Astrocyte (in vitro differentiated cells and primary cell): ENCODE data around the gene HABP4. TPM values are rescaled to one million over a fixed set of nuclear protein-coding genes. Genes with fewer than 3 reads are reported as not detected.

ENCODE experiments used
- DNase-seq: peaks from one replicate; pipeline ENCODE4 v3.0.0-alpha.2; 2010; ENCODE audit warnings: low read depth
- FAIRE-seq: peaks from 2 replicates; lab custom pipeline; 2011; peaks lifted over from hg19 to GRCh38; lab: Jason Lieb, UNC
- H2AFZ ChIP-seq: 2 replicates; pipeline ENCODE4 v1.6.0; 2012; ENCODE audit warnings: low read depth, low read length, inconsistent platforms
- H3K27ac ChIP-seq: 2 replicates; pipeline ENCODE4 v1.5.1; 2011; ENCODE audit warnings: low read depth, low read length, inconsistent platforms
- H3K27me3 ChIP-seq: 2 replicates; pipeline ENCODE4 v1.6.0; 2011; ENCODE audit warnings: low read length, inconsistent platforms; ENCODE audit not compliant: insufficient read depth
- H3K36me3 ChIP-seq: 2 replicates; pipeline ENCODE4 v1.5.1; 2011; ENCODE audit warnings: low read length, inconsistent platforms; ENCODE audit not compliant: insufficient read depth
- H3K4me1 ChIP-seq: 2 replicates; pipeline ENCODE4 v1.5.1; 2011; ENCODE audit warnings: low read length, inconsistent platforms; ENCODE audit not compliant: insufficient read depth
- H3K4me2 ChIP-seq: 2 replicates; pipeline ENCODE4 v1.6.0; 2012; ENCODE audit warnings: low read length, inconsistent platforms
- H3K4me3 ChIP-seq: 2 replicates; pipeline ENCODE4 v1.5.1; 2011; ENCODE audit warnings: low read depth, mild to moderate bottlenecking, low read length, inconsistent platforms; ENCODE audit not compliant: insufficient read depth
- H3K79me2 ChIP-seq: 2 replicates; pipeline ENCODE4 v1.6.0; 2012; ENCODE audit warnings: mild to moderate bottlenecking, low read length, inconsistent platforms; ENCODE audit not compliant: insufficient read depth
- H3K9ac ChIP-seq: 2 replicates; pipeline ENCODE4 v1.6.0; 2012; ENCODE audit warnings: mild to moderate bottlenecking, low read length, inconsistent platforms
- H3K9me3 ChIP-seq: 2 replicates; pipeline ENCODE4 v1.5.1; 2012; ENCODE audit warnings: low read depth, mild to moderate bottlenecking, low read length, inconsistent platforms; ENCODE audit not compliant: insufficient read depth
- H4K20me1 ChIP-seq: 2 replicates; pipeline ENCODE4 v1.6.0; 2012; ENCODE audit warnings: low read length, inconsistent platforms; ENCODE audit not compliant: insufficient read depth
- H3K27ac Mint-ChIP-seq: one replicate; pipeline ENCODE4 v1.8.0; 2021; ENCODE audit warnings: mild to moderate bottlenecking, mixed read lengths; ENCODE audit not compliant: unreplicated experiment
- H3K27me3 Mint-ChIP-seq: one replicate; pipeline ENCODE4 v1.8.0; 2021; ENCODE audit warnings: low read depth, mixed read lengths; ENCODE audit not compliant: unreplicated experiment
- H3K36me3 Mint-ChIP-seq: one replicate; pipeline ENCODE4 v1.8.0; 2021; ENCODE audit warnings: low read depth, mixed read lengths; ENCODE audit not compliant: unreplicated experiment
- H3K4me1 Mint-ChIP-seq: one replicate; pipeline ENCODE4 v1.8.0; 2021; ENCODE audit warnings: low read depth, mixed read lengths; ENCODE audit not compliant: unreplicated experiment
- H3K4me3 Mint-ChIP-seq: one replicate; pipeline ENCODE4 v1.8.0; 2021; ENCODE audit warnings: mild to moderate bottlenecking, moderate library complexity, mixed read lengths; ENCODE audit not compliant: unreplicated experiment
- H3K9me3 Mint-ChIP-seq: one replicate; pipeline ENCODE4 v1.8.0; 2021; ENCODE audit warnings: mild to moderate bottlenecking, mixed read lengths; ENCODE audit not compliant: unreplicated experiment
- EZH2 ChIP-seq: IDR thresholded peaks from 2 replicates; pipeline ENCODE4 v1.6.1; 2012; ENCODE audit warnings: mild to moderate bottlenecking, low read length, inconsistent platforms; ENCODE audit not compliant: insufficient read depth
- total RNA-seq: library from RNA; stranded (reverse); gene quantifications from 2 replicates; pipeline ENCODE4 v1.2.1, GENCODE V29; 2021
- TF ChIP-seq, protein P1 (sequence below): IDR thresholded peaks from 2 replicates; pipeline ENCODE4 v1.5.1; 2011; ENCODE audit warnings: low read depth, mild to moderate bottlenecking, inconsistent platforms, low read length, moderate library complexity; ENCODE audit not compliant: insufficient read depth

The HABP4 gene
- total RNA-seq, 1 donor from 2014 or later, result 20.1 TPM

- Histone ChIP-seq H3K4me3 (no peak overlapping the region), H3K4me1 (peaks cover 1% of the 10 kb centered on the region), H3K4me2 (no peak overlapping the region), H3K9ac (no peak overlapping the region), H4K20me1 (no peaks in the 10 kb centered on the region), H3K79me2 (no peaks in the 10 kb centered on the region), H3K27me3 (no peaks in the 10 kb centered on the region), H3K27ac (no peak overlapping the region), H3K9me3 (no peaks in the 10 kb centered on the region), H2AFZ (no peak overlapping the region), H3K36me3 (no peaks in the 10 kb centered on the region)
- Mint-ChIP-seq H3K9me3 (no peaks in the 10 kb centered on the region), H3K4me1 (peaks cover 14% of the 10 kb centered on the region), H3K27me3 (no peaks in the 10 kb centered on the region), H3K27ac (no peak overlapping the region), H3K4me3 (no peak overlapping the region), H3K36me3 (peaks cover 7% of the 10 kb centered on the region)
- DNase-seq, result no peak
- no peak for TF ChIP-seq EZH2
- TF ChIP-seq, protein P1, sequence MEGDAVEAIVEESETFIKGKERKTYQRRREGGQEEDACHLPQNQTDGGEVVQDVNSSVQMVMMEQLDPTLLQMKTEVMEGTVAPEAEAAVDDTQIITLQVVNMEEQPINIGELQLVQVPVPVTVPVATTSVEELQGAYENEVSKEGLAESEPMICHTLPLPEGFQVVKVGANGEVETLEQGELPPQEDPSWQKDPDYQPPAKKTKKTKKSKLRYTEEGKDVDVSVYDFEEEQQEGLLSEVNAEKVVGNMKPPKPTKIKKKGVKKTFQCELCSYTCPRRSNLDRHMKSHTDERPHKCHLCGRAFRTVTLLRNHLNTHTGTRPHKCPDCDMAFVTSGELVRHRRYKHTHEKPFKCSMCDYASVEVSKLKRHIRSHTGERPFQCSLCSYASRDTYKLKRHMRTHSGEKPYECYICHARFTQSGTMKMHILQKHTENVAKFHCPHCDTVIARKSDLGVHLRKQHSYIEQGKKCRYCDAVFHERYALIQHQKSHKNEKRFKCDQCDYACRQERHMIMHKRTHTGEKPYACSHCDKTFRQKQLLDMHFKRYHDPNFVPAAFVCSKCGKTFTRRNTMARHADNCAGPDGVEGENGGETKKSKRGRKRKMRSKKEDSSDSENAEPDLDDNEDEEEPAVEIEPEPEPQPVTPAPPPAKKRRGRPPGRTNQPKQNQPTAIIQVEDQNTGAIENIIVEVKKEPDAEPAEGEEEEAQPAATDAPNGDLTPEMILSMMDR, result no peak
- FAIRE-seq, result no peak
Measured at GRCh38 chr9:96519787-96520186, 69.8 kb downstream of the HABP4 start.

- no peaks in the 10 kb centered on the region for H3K36me3 ChIP-seq
- no peak overlapping the region for H3K4me2 ChIP-seq
- Mint-ChIP-seq H3K36me3 (peaks cover 11% of the 10 kb centered on the region), H3K27me3 (no peaks in the 10 kb centered on the region), H3K4me1 (no peaks in the 10 kb centered on the region), H3K27ac (no peak overlapping the region), H3K4me3 (no peak overlapping the region), H3K9me3 (no peaks in the 10 kb centered on the region)
- H3K27me3 ChIP-seq, result no peaks in the 10 kb centered on the region
- no peaks in the 10 kb centered on the region for H3K9me3 ChIP-seq
- no peak overlapping the region for H3K27ac ChIP-seq
- FAIRE-seq (peak; percentile 45), DNase-seq (no peak)
- H3K4me3 ChIP-seq, result no peak overlapping the region
- H3K4me1 ChIP-seq, result no peaks in the 10 kb centered on the region
- H4K20me1 ChIP-seq, result no peaks in the 10 kb centered on the region
- no peaks in the 10 kb centered on the region for H3K79me2 ChIP-seq
- H3K9ac ChIP-seq, result no peak overlapping the region
- TF ChIP-seq, protein P1, result no peak
- no peak for TF ChIP-seq EZH2
- H2AFZ ChIP-seq, result no peak overlapping the region
Measured at GRCh38 chr9:96522366-96522765, 72.4 kb downstream of the HABP4 start.

GRCh38 chr9:96523374-96523773 is 73.4 kb downstream of the HABP4 start:
- DNase-seq (peak; percentile 23), FAIRE-seq (no peak)
- Histone ChIP-seq H3K27me3 (no peaks in the 10 kb centered on the region), H3K4me2 (no peak overlapping the region), H2AFZ (no peak overlapping the region), H3K4me1 (no peaks in the 10 kb centered on the region), H3K9me3 (no peaks in the 10 kb centered on the region), H4K20me1 (no peaks in the 10 kb centered on the region), H3K79me2 (no peaks in the 10 kb centered on the region), H3K36me3 (no peaks in the 10 kb centered on the region), H3K27ac (no peak overlapping the region), H3K4me3 (no peak overlapping the region), H3K9ac (no peak overlapping the region)
- TF ChIP-seq, protein P1, result no peak
- no peak for TF ChIP-seq EZH2
- Mint-ChIP-seq H3K27ac (no peak overlapping the region), H3K9me3 (no peaks in the 10 kb centered on the region), H3K4me3 (no peak overlapping the region), H3K27me3 (no peaks in the 10 kb centered on the region), H3K36me3 (peaks cover 11% of the 10 kb centered on the region), H3K4me1 (no peaks in the 10 kb centered on the region)
